T-helper 1 cell treated with Interleukin-12 subunit alpha and Interleukin-12 subunit beta and Interleukin-4 antibody, amounts not matched to agents 30 μg/mL and 1 μg/mL, for 36 hours (primary cell): ENCODE measurements around the gene TBC1D22B.

Source experiments
- H3K27ac Mint-ChIP-seq: one replicate; pipeline ENCODE4 v1.8.0; 2021; ENCODE audit warnings: mild to moderate bottlenecking, mixed read lengths
- H3K27me3 Mint-ChIP-seq: one replicate; pipeline ENCODE4 v1.8.0; 2021; ENCODE audit warnings: low read depth, mixed read lengths
- H3K36me3 Mint-ChIP-seq: one replicate; pipeline ENCODE4 v1.8.0; 2021; ENCODE audit warnings: low read depth, mixed read lengths
- H3K4me1 Mint-ChIP-seq: one replicate; pipeline ENCODE4 v1.8.0; 2021; ENCODE audit warnings: low read depth, mixed read lengths
- H3K4me3 Mint-ChIP-seq: one replicate; pipeline ENCODE4 v1.8.0; 2021; ENCODE audit warnings: mild to moderate bottlenecking, moderate library complexity, mixed read lengths
- H3K9me3 Mint-ChIP-seq: one replicate; pipeline ENCODE4 v1.8.0; 2021; ENCODE audit warnings: mixed read lengths

TBC1D22B gene

DNA sequence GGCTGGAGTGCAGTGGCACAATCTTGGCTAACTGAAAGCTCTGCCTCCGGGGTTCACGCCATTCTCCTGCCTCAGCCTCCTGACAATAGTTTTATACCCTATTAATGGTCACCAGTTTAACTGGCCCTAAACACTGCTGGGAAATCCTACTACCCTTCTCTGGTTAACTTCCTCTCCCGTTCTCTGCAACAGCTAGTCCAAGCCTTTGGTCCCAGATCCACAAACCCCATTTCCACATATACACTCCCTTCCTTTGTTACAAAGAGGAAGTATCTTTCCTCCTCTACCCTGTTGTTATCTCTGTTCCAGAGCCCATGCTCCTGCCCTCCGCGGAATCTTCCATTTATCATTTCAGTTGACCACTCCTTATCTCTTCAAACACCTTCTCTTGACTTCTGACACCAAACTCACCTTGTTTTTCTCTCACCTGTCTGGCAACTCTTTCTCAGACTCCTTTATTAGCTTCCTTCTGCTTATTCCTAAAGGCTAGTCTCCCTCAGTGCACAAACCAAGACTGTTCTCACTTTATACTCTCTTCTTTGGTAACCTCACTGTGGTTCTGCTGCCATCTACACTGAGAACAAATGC is 25.0 kb upstream of the TBC1D22B start:
- Mint-ChIP-seq H3K4me1 (peaks cover 7% of the 10 kb centered on the region), H3K4me3 (no peak overlapping the region), H3K36me3 (peaks cover 1% of the 10 kb centered on the region), H3K9me3 (no peaks in the 10 kb centered on the region), H3K27me3 (no peaks in the 10 kb centered on the region), H3K27ac (no peak overlapping the region)

DNA sequence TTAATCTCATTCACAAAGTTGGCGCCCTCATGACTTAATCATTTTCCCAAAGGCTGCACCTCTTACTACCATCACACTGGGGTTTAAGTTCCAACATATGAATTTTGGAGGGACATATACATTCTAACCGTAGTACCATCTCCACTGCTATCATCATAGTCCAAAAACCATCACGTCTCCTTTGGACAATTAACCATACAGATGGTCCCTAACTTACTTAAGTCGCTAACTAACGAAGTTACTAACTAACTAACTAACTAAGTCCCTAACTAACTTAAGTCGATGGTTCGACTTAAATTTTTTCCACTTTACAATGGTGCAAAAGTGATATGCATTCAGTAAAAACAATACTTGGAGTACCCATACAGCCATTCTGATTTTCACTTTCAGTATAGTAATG is 24.0 kb upstream of the TBC1D22B start:
- no peak overlapping the region for H3K4me3 Mint-ChIP-seq
- peaks cover 13% of the 10 kb centered on the region for H3K4me1 Mint-ChIP-seq
- no peaks in the 10 kb centered on the region for H3K9me3 Mint-ChIP-seq
- peaks cover 1% of the 10 kb centered on the region for H3K36me3 Mint-ChIP-seq
- no peaks in the 10 kb centered on the region for H3K27me3 Mint-ChIP-seq
- H3K27ac Mint-ChIP-seq, result no peak overlapping the region

DNA sequence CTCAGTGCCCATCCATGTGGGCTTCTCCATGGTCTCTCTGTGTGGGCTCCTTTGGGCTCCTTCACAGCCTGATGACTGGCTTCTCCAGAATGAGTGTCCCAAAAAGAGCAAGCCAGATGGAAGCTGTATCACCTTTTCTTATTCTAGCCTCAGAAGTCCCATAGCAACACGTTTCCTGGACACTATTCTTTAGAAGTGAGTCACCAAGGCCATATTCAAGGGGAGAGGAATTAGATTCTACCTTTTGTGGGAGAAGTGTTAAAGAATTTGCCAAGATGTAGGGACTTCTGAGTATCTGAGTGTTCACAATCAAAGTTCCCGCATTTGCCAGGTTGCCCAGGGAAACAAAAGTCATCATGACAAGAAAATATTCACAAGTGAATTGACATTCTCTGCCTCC is 20.7 kb upstream of the TBC1D22B start:
- Mint-ChIP-seq H3K27ac (no peak overlapping the region), H3K27me3 (no peaks in the 10 kb centered on the region), H3K36me3 (peaks cover 3% of the 10 kb centered on the region), H3K4me1 (peaks cover 29% of the 10 kb centered on the region), H3K4me3 (no peak overlapping the region), H3K9me3 (no peaks in the 10 kb centered on the region)

DNA sequence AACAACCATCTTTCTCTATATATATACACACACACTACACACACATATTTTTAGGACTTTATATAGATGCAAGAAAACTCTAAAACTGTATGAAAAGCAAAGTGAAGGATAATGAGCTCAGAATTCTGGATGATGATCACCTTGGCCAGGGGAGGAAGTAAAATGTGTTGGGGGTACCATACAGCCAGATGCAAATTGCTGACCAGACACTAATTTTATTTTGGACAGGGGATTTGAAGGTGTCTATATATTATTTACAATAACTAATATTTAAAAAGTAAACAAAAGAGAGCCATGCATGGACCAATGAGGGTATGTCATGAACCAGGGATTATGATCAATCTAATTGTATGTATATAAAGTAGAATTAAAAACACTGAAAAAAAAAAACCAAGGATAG is 19.8 kb upstream of the TBC1D22B start:
- H3K9me3 Mint-ChIP-seq, result no peaks in the 10 kb centered on the region
- H3K4me3 Mint-ChIP-seq, result no peak overlapping the region
- H3K36me3 Mint-ChIP-seq, result peaks cover 3% of the 10 kb centered on the region
- no peaks in the 10 kb centered on the region for H3K27me3 Mint-ChIP-seq
- no peak overlapping the region for H3K27ac Mint-ChIP-seq
- peaks cover 33% of the 10 kb centered on the region for H3K4me1 Mint-ChIP-seq

DNA sequence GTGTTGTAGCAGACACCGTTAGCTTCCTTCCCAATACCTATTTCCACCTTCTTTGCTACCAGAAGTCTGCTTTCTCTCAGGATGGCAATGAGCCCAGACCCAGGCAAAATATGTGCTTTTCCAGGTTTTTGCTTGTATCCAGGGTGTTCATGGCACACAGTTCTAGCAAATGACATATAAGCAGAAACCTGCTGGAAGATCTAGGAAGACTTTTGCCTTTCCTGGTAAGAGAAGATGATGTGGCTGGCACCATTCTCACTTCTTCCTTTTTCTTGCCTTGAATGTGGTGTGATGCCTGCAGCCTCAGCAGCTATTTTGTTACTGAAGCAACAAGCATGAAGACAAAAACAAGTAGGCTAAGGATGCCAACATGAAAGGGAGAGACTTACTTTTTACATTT is 19.2 kb upstream of the TBC1D22B start:
- Mint-ChIP-seq H3K27ac (no peak overlapping the region), H3K4me3 (no peak overlapping the region), H3K36me3 (peaks cover 3% of the 10 kb centered on the region), H3K27me3 (no peaks in the 10 kb centered on the region), H3K9me3 (no peaks in the 10 kb centered on the region), H3K4me1 (peaks cover 33% of the 10 kb centered on the region)

DNA sequence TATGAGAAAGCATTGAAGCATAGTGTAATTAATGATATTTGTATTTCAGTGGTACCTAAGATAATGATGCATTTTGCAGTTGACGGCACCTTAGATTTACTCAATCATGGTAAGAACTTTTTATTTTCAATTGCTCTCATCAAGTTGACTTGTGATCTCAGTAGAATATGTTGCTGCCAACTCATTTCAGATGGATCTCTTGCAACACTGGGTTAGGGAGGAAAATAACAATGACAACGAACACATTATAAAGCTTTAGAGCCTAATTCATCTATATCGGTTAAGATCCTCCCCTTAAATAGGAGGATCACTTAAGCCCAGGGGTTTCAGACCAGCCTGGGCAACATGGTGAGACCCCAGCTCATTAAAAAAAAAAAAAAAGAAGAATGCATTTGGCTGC is 18.0 kb upstream of the TBC1D22B start:
- Mint-ChIP-seq H3K27me3 (no peaks in the 10 kb centered on the region), H3K36me3 (peaks cover 2% of the 10 kb centered on the region), H3K9me3 (no peaks in the 10 kb centered on the region), H3K4me1 (peaks cover 33% of the 10 kb centered on the region), H3K27ac (peak overlapping the region; percentile 85), H3K4me3 (no peak overlapping the region)

DNA sequence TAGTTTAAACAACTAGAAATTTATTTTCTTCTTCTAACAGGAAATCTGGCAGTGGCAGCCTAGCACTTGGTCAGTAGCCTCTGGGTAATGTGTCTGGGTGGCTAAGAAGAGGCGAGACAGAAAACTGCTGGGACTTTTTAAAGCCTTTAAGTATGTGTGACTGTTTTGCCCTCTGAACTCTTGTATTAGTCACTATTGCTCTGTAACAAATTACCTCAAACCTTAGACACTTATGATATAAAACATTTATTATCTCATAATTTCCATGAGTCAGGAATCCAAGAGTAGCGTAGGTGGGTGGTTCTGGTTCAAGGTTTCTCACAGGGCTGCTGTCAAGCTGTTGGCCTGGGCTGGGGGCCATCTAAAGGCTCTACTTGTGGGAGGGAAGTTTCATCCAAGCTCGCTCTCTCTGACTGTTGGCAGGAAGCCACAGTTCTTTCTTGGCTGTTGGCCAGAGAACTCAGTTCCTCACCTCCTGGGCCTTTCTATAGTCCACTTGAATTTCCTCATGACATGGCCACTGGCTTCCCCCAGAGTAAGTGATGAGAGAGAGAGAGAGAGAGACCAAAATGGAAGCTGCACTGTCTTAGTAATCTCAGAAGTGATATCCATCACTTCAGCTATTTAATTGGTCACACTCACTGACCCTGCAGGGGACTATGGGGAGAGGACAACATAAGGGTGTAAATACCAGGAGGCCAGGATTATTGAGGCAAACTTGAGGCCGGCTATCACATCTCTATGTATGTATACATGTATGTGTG is 17.4 kb upstream of the TBC1D22B start:
- H3K36me3 Mint-ChIP-seq, result peaks cover 3% of the 10 kb centered on the region
- H3K27ac Mint-ChIP-seq, result peak overlapping the region; percentile 85
- H3K4me1 Mint-ChIP-seq, result peaks cover 33% of the 10 kb centered on the region
- no peak overlapping the region for H3K4me3 Mint-ChIP-seq
- no peaks in the 10 kb centered on the region for H3K9me3 Mint-ChIP-seq
- H3K27me3 Mint-ChIP-seq, result no peaks in the 10 kb centered on the region

DNA sequence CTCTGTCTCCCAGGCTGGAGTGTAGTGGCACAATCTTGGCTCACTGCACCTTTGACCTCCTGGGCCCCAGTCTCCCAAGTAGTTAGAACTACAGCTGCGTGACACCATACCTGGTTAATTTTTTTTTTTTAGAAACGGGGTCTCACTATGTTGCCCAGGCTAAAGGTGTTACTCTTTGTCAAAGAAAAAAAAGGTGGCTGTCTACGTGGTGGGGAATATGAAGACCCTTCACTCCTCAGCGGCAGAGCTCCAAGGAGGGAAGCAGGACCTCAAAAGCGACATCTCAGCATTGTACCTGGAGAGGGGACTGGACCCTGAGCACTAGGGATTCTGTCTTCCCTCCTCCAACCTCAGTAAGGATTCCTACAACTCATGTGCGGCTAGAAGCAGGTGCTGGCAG is 16.4 kb upstream of the TBC1D22B start:
- peaks cover 5% of the 10 kb centered on the region for H3K36me3 Mint-ChIP-seq
- H3K27ac Mint-ChIP-seq, result no peak overlapping the region
- no peaks in the 10 kb centered on the region for H3K9me3 Mint-ChIP-seq
- peaks cover 35% of the 10 kb centered on the region for H3K4me1 Mint-ChIP-seq
- H3K4me3 Mint-ChIP-seq, result no peak overlapping the region
- H3K27me3 Mint-ChIP-seq, result no peaks in the 10 kb centered on the region

DNA sequence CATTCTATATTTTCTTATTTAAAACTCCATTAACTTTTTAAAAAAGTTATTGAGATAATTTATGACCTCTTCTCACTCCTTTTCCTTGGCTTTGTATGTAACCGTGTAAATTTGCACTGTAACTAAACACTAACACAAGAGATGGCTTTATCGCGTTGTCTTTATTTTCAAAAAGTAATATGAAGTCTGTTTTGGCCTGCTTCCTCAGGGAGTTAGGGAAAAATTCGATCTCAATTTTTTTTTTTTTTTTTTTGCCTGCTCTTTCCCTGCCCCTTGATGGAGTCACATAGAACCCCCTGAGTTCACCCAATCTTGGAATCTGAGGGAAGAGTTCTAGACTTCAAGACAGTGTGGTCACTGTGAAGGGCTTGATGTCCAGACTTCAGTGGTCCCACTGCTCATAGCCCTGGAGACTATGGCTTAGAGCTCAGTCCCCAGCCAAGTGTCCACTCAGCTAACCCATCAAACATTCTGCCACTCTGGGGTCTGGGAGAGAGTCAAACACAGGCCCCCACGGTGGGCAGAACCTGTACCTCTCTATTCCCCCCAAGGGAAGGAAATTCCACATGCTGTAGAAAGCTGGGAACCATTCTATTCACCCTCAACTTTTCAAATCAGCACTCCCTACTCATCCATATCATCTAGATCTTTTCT is 15.7 kb upstream of the TBC1D22B start:
- H3K36me3 Mint-ChIP-seq, result peaks cover 5% of the 10 kb centered on the region
- H3K27me3 Mint-ChIP-seq, result no peaks in the 10 kb centered on the region
- no peak overlapping the region for H3K27ac Mint-ChIP-seq
- no peaks in the 10 kb centered on the region for H3K9me3 Mint-ChIP-seq
- no peak overlapping the region for H3K4me3 Mint-ChIP-seq
- H3K4me1 Mint-ChIP-seq, result peaks cover 35% of the 10 kb centered on the region

DNA sequence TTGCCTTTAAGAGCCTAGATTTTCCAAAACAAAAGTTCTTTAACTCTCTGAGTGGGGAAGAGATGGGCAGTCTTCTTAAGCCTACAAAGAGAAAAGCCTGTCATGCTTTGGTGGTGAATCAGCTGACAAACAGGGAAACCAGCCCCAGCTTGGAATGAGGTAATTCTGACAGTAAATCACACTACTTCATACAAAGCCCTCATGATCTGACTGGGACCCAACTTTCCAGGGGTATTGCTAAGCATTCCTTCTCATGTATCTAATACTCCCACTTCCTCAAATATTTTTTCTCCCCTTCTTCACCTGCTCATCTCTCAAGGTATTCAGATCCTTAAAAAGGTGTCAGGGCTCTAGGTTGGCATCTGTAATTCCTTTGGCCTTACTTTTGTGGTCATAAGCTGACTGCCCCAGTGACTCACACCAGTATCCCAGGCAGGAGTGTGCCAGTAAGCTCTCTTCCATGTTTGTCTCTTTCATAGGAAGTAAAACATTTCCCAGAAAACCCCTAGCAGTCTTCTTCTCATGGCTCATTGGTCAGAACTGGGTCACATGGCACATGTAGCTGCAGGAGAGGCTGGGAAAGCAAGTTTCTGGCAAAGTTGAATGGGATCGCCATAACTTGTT is 15.0 kb upstream of the TBC1D22B start:
- Mint-ChIP-seq H3K4me1 (peaks cover 30% of the 10 kb centered on the region), H3K27ac (no peak overlapping the region), H3K27me3 (no peaks in the 10 kb centered on the region), H3K36me3 (peaks cover 5% of the 10 kb centered on the region), H3K4me3 (no peak overlapping the region), H3K9me3 (peaks cover 3% of the 10 kb centered on the region)

DNA sequence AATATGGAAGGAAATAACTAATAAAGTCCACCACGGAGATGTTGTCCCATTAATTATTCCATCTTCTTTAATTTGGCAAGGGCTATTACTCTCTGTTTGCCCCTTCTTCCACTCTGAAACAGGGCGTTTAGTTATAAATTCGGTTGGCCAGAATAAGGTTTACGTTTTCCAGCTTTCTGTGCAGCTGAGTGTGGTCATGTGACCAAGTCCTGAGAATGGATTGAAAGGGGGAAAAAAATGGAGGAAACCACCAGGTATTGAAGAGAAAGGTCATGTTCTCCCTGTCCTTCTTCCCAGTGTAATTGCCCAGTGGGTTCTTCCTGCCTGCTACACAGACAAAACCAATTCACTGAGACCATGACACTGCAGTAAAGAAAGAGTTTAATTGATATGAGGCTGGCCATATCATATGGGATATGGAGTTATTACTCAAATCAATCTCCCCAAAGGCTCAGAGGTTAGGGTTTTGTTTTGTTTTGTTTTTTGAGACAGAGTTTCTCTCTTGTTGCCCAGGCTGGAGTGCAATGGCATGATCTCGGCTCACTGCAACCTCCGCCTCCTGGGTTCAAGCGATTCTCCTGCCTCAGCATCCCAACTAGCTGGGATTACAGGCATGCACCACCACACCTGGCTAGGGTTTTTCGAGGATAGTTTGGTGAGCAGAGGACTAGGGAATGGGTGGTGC is 14.3 kb upstream of the TBC1D22B start:
- H3K36me3 Mint-ChIP-seq, result peaks cover 5% of the 10 kb centered on the region
- H3K4me3 Mint-ChIP-seq, result no peak overlapping the region
- no peak overlapping the region for H3K27ac Mint-ChIP-seq
- peaks cover 3% of the 10 kb centered on the region for H3K9me3 Mint-ChIP-seq
- H3K27me3 Mint-ChIP-seq, result no peaks in the 10 kb centered on the region
- H3K4me1 Mint-ChIP-seq, result peaks cover 27% of the 10 kb centered on the region

DNA sequence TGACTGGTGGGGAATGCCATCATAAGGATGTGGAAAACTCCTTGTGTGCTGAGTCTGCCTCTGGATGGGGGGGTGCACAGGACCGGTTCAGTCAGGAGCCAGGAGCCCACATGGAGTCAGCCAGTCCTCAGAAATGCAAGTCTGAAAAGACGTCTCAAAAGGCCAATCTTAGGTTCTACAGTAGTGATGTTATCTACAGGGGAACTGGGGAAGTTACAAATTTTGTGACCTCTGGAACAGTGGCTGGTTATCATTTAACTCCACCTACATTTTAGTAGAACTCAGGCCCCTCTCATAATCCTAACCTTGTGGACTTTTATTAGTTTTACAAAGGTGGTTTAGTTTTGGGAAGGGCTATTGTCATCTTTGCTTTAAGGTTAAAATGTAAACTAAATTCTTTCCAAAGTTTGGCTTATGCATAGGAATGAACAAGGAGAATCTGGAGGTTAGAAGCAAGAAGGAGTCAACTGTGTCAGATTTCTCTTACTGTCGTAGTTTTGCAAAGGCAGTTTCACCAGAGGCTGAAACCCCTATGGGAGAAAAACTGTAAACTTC is 13.7 kb upstream of the TBC1D22B start:
- no peak overlapping the region for H3K27ac Mint-ChIP-seq

DNA sequence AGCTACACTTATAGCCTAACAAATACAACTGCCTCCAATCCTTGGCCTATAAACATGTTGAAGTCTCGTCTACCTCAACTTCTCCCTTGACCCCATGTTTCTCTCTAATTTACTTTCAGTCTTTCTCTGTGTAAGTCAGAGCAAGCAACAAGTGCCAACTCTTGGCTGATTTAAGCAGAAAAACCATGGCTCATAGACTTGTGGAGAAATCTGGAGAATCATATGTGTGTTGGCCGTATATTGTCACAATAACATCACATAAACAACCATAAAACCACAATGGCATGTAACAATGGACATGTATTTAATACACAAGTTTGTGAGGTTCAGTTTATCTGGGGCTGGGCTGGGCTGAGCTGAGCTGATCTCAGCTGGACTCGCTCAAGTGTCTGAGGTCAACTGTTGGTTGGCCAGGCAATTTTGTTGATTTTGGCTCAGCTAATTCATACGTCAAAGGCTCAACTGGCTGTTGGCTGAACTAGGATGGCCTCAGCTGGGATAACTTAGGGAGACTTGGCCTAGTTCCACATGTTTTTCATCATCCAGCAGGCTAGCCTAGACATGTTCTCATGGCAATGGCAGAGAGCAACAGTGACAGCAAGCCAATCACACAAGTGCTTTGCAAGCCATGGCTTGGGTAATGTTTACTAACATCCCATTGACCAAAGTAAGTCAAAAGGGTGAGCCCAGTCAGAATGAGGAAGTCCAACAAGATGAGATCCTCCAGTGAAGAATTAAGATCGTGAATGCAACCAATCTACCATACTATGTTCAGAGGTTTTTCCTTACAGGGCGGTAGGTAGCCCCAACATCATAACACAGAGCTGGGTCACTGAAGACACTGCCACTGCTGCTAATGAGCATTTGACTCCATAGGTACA is 12.9 kb upstream of the TBC1D22B start:
- Mint-ChIP-seq H3K9me3 (peaks cover 3% of the 10 kb centered on the region), H3K27ac (no peak overlapping the region), H3K27me3 (no peaks in the 10 kb centered on the region), H3K36me3 (peaks cover 5% of the 10 kb centered on the region), H3K4me3 (no peak overlapping the region), H3K4me1 (peaks cover 21% of the 10 kb centered on the region)

More for the DNA sequence above, 13.7 kb upstream of the TBC1D22B start:
- Mint-ChIP-seq H3K36me3 (peaks cover 5% of the 10 kb centered on the region), H3K9me3 (peaks cover 3% of the 10 kb centered on the region), H3K4me3 (no peak overlapping the region), H3K27me3 (no peaks in the 10 kb centered on the region), H3K4me1 (peaks cover 24% of the 10 kb centered on the region)
